Transverse colon (tissue), 1 donor: ENCODE data around the gene PDE2A.

Experiments used
- EP300 ChIP-seq: sonication (generic); formaldehyde crosslinking; IDR thresholded peaks from one replicate; pipeline ENCODE4 v1.6.1; 2017; ENCODE audit warnings: antibody characterized with exemption, low read depth
- POLR2A ChIP-seq: fragments of 450-650 bp; IDR thresholded peaks from one replicate; pipeline ENCODE4 v1.6.1; 2016; ENCODE audit warnings: antibody characterized with exemption, mild to moderate bottlenecking, moderate library complexity

GRCh38 chr11:72598906-72599305 lies 75.3 kb downstream of the PDE2A start:
- TF ChIP-seq POLR2A (no peak), EP300 (no peak)
